HG03439 (cell line): ENCODE data around the gene PDE3B.
"Not testable (repeated sequence)": the region's sequence is repeated elsewhere in the genome, so short reads cannot be mapped to it uniquely, and the experiment has no call there.

ENCODE experiments used
- ATAC-seq: cut with Tn5 transposase; IDR thresholded peaks from one replicate; pipeline ENCODE4 v1.9.1; 2021; ENCODE audit warnings: mild to moderate bottlenecking, moderate library complexity; ENCODE audit not compliant: unreplicated experiment

PDE3B gene

DNA sequence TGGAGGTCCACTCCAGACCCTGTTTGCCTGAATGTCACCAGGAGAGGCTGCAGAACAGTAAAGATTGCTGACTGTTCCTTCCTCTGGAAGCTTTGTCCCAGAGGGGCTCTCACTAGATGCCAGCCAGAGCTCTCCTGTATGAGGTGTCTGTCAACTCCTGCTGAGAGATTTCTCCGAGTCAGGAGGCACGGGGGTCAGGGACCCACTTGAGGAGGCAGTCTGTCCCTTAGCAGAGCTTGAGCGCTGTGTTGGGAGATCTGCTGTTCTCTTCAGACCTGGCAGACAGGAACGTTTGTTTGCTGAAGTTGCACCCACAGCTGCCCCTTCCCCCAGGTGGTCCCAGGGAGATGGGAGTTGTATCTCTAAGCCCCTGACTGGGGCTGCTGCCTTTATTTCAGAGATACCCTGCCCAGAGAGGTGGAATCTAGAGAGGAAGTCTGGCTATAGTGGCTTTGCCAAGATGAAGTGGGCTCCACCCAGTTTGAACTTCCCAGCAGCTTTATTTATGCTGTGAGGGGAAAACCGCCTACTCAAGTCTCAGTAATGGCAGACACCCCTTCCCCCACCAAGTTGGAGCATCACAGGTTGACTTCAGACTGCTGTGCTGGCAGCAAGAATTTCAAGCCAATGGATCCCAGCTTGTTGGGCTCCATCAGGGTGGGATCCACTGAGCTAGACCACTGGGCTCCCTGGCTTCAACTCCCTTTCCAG is 99.4 kb downstream of the PDE3B start:
- ATAC-seq, result no peak

DNA sequence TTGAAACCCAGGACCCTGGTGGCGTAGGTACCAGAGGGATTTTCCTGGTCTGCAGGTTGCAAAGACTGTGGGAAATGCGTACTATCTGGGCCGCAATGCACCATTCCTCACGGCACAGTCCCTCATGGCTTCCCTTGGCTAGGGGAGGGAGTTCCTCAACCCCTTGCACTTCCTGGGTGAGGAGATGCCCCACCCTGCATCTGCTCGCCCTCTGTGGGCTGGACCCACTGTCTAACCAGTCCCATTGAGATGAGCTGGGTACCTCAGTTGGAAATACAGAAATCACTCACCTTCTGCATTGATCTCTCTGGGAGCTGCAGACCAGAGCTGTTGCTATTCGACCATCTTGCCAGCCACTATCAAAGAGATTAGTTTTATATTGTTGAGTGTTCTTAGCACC is 100.1 kb downstream of the PDE3B start:
- ATAC-seq, result not testable (repeated sequence)

GRCh38 chr11:14746857-14747395 is 103.3 kb downstream of the PDE3B start:
- ATAC-seq, result no peak

GRCh38 chr11:14748090-14748489 is 104.5 kb downstream of the PDE3B start:
- ATAC-seq, result no peak

GRCh38 chr11:14750911-14751310 is 107.3 kb downstream of the PDE3B start:
- no peak for ATAC-seq

DNA sequence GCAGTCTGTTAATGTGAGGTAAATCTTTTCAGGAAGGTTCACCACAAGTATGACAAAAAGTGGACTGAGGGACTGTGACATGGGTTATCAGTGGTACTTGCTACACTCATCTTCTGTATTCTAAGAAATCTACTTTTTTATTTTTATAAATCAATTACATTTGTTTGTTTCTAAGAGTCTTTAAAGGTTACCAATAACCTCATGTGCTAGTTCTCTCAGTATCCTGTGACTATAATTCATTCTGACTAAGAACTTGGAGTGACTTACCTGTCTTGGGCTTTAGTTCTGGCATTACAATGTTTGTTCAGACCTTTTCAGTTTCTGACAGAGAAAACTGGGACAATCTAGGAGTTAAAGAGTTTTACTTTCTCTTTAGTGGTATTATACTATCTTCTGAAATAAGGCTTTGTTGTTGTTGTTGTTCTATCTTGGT is 108.4 kb downstream of the PDE3B start:
- ATAC-seq, result no peak

- ATAC-seq, result no peak
Observed at GRCh38 chr11:14755140-14755539, 111.5 kb downstream of the PDE3B start.

- ATAC-seq, result no peak
Observed at GRCh38 chr11:14756349-14756748, 112.7 kb downstream of the PDE3B start.

- ATAC-seq, result not testable (repeated sequence)
Observed at GRCh38 chr11:14759300-14760012, 115.9 kb downstream of the PDE3B start.

DNA sequence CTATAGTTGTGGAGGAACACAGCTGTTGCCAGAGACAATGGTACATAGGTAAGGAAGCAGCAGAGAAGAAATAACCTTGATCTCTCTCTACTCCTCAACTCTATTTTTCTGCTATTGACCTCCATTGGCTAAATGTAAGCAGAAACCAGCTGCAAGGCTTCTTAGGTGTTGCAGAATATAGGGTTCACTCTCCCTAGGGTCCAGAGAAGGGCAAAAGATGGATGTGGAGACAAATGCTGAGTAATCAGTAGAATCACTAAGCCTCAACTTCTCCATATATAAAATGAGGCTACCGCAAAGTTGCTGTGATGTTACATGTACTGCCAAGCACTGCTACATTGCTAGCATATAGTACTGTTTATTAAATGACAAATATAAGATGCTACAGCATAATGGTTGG is 120.6 kb downstream of the PDE3B start:
- no peak for ATAC-seq

- peak; percentile 85 for ATAC-seq
Observed at GRCh38 chr11:14764579-14765527, 121.2 kb downstream of the PDE3B start.

GRCh38 chr11:14766585-14766984 is 123.0 kb downstream of the PDE3B start:
- ATAC-seq, result no peak

- no peak for ATAC-seq
Observed at GRCh38 chr11:14768526-14769188, 125.1 kb downstream of the PDE3B start.

DNA sequence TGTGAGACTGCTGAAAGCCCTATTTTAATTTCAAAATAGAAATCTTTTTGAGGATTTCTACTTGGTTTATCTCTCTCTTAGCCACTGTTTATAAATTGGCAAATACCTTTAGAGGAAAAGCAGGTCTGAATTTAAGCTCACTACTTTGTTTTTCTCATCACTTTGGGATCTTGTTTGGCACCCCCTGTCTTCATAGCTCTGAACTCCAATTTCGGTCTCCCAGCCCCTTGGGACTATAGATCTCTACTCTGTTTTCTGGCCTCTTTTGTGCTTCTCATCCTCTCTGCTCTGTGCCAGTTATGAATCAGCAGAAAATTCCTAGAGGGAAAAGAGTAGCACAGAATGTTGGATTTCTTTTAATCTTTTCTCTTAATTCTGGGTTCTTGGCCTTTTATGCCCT is 130.2 kb downstream of the PDE3B start:
- ATAC-seq, result no peak

DNA sequence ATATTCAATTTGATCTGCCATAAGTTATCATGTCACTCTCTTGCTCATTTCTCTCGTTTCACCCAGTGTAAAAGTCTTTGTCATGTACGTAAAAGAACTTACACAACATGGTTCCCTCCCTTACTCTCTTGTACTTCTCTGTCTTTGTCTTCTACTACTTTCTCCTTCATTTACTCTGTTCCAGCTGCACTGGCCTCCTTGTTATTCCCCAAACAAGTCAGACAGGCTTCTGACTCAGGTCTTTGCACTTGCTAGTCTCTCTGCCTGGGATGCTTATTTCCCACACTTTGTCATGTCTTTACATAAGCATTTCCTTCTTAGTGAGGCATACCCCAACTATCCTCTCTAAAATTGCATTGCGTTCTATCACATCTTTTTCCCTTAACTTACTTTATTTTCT is 131.1 kb downstream of the PDE3B start:
- ATAC-seq, result no peak

- ATAC-seq, result no peak
Observed at GRCh38 chr11:14775897-14776296, 132.3 kb downstream of the PDE3B start.

DNA sequence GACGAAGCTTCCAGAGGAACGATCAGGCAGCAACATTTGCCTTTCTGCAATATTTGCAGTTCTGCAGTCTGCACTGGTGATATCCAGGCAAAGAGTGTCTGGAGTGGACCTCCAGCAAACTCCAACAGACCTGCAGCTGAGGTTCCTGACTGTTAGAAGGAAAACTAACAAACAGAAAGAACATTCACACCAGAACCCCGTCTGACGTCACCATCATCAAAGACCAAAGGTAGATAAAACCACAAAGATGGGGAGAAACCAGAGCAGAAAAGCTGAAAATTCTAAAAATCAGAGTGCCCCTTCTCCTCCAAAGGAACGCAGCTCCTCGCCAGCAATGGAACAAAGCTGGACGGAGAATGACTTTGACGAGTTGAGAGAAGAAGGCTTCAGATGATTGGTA is 134.9 kb downstream of the PDE3B start:
- not testable (repeated sequence) for ATAC-seq

- no peak for ATAC-seq
Observed at GRCh38 chr11:14783788-14784187, 140.2 kb downstream of the PDE3B start.

GRCh38 chr11:14784230-14784629 is 140.6 kb downstream of the PDE3B start:
- no peak for ATAC-seq

- ATAC-seq, result no peak
Observed at GRCh38 chr11:14789879-14790484, 146.4 kb downstream of the PDE3B start.
